SIG-M5 treated with dmso at 0.1 percent for 504 hours (cell line): Measurements from ENCODE around the gene PACRG.

Source experiments
- DNase-seq: peaks from one replicate; lab custom pipeline; 2025; ENCODE audit not compliant: unreplicated experiment; lab: John Stamatoyannopoulos, UW

Gene PACRG

DNA sequence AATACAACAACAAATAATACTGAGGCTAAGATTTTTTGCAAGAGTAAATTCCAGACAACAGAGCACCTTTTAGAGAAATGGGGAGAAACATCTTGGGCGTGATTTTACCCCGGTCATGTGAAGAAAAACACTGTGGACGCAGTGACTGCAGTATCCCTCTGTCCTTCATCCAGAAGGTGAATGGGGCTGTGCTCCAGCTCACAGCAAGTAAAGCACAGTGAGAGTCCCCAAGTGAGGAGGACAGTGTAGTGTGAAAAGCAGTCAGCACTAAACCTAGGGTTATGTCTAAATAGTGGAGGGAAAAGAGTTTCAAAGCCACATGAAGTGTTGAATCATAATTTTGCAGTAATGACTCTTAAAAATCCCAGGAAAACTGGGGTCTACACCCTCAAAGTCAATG, 338.4 kb downstream of the PACRG start:
- no peak for DNase-seq

GRCh38 chr6:163077134-163077533, 349.4 kb downstream of the PACRG start:
- no peak for DNase-seq

DNA sequence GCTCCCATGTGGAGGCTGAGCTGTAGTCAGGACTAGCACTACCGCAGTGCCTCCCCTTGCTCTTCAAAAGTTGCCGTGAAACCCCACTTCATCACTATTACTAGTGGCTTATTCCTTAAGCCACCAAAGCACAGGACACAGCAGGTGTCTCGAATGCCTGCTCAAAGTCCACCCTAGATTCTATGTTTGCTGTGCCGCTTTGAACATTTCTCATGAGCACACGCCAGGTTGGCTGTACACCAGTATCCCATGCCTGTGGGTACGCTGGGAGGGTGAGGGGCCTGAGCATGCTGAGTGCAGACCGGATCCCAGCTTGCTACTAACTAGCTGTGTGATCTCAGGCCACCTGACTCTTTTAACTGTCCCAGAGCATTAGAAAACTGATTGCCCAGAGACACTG, 350.9 kb downstream of the PACRG start:
- DNase-seq: no peak

DNA sequence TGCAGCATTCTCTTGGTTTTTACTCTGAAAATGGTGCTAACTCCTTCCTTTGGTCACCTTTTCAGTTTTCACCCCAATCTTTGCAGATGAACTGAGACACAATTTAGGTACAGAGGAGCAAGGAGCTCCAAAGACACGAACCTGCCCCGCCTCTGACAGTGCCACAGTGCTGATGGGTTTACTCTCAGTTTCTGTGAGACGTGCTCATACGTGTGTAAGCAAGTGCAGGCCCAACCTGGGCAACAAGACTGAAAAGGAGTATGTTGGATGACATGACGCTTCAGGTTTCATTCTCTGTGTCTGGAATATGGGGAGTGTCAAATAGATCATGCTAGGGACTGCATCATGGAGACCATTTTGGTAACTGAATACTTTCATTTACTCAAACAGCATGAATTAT, 352.5 kb downstream of the PACRG start:
- DNase-seq: no peak

- no peak for DNase-seq
These were observed 355.4 kb downstream of the PACRG start for GRCh38 chr6:163083141-163083540.

- DNase-seq: no peak
These were observed 357.7 kb downstream of the PACRG start for GRCh38 chr6:163085426-163085825.

GRCh38 chr6:163085861-163086623, 358.3 kb downstream of the PACRG start:
- DNase-seq: no peak

DNA sequence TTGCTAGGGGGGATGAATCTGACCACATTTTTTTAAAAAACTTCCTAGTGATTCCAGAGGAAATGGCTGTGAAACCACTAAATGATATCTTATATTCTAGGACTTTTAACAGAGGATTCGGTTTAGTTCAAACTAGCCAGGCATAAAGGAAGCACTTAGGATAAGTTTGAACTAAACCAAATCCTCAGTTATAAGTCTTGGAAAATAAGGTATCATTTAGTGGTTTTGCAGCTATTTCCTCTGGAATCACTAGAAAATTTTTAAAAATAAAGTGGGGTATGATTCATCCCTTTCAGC, 358.8 kb downstream of the PACRG start:
- DNase-seq: no peak

- no peak for DNase-seq
These were observed 360.2 kb downstream of the PACRG start for GRCh38 chr6:163087981-163088380.

DNA sequence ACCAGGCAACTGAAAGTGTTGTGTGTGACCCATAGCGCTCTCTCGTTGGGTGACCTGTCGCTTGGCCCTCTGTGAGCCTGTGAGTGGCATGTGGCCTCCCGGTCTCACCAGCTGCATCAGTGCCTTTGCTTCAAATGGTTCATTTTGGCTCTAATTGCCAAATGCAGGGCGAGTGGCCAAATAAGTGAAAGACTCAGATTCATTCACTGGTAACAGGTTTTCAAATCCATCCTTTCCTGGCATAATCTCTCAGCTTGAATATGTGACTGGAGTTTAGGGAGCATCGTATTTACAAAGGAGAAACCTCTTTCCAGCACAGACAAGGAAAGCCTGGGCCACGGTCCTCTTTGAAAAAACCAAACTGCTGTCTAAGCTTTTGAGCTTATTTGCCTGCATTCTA, 365.1 kb downstream of the PACRG start:
- no peak for DNase-seq

DNA sequence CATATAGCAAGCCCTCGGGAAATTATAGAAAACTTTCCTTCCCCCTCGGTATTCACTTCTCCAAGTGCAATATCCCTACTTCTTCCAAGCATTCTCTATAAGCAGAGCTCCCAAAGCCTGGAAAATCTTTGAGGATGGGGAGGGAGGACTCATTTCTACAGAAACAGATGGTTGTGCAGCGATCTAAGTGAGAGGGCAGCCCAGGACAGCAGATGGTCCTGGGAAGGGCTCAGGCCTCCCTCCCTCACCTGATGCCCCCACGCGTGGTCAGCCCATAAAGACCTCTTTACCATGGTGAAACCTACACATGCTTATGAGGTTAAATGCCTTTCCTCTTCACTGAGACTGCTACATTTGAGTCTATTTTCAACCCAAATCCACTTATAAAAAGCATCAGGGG, 367.1 kb downstream of the PACRG start:
- DNase-seq: no peak

- no peak for DNase-seq
These were observed 367.6 kb downstream of the PACRG start for GRCh38 chr6:163095401-163095800.

DNA sequence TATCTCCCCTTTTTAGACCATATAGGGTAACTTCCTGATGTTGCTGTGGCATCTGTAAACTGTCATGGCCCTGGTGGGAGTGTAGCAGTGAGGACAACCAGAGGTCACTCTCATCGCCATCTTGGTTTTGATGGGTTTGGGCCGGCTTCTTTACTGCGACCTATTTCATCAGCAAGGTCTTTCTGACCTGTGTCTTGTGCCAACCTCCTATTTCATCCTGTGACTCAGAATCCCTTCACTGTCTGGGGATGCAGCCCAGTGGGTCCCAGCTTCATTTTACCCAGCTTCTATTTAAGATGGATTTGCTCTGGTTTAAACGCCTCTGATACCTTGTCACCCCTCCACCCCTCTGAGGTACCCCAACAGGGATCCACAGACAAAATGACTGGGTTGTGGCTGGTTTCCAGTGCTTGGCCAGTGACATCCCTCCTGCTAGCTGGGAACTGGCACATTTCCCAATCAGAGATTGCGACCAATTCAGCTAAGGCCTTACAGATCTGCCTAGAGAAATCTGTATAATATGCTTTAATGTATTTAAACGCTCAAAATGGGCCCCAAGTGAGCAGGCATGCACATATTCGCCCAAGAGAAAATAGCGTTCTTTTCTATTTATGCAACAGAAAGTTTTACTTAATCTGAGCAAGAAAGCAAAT, 371.2 kb downstream of the PACRG start:
- no peak for DNase-seq

DNA sequence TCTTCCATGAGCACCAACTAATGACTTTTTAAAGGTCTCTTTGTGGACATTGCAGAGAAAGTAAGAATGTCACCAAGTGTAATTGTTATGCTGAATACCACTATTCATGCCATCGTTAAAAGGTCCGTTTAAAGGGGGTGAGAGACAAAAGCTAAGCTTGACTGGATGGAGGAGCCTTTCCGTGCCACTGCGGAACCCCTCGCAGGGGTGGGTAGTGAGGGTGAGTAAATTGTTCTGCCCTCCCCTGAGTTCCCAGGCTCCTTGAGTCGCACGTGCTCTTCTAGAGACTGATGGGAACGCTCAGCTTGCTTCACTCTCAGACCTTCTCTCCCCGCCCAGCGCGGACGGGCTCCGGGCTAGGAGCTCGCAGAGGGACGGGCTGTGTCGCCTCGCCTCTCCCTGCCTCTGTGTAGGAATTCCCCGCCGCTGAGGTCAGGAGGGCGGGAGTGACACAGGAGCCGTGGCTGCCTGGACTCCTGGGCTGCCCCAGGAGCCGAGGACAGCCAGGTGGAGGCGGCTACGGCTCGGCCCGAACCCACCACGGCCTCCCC, 371.9 kb downstream of the PACRG start:
- DNase-seq: no peak

DNA sequence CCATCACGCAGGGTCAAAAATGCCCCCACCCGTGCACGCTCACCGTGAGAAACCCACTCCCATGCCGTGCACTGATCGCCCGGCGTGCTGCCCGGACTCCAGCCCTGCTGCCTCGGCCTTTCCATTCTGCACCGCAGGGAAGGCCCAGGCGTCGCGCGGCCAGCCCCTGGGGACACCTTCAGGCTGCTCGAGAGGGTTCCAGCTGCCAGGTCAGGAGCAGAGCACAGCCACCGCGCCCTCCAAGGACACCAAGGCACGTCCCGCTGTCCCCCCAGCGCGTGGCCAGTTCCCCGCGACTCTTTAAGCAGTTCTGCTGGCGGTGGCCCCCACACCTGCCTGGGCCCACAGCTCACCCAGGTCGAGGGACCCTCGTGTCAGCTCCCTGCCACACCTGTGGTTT, 372.5 kb downstream of the PACRG start:
- DNase-seq: no peak

- DNase-seq: no peak
These were observed 385.7 kb downstream of the PACRG start for GRCh38 chr6:163113358-163113962.

DNA sequence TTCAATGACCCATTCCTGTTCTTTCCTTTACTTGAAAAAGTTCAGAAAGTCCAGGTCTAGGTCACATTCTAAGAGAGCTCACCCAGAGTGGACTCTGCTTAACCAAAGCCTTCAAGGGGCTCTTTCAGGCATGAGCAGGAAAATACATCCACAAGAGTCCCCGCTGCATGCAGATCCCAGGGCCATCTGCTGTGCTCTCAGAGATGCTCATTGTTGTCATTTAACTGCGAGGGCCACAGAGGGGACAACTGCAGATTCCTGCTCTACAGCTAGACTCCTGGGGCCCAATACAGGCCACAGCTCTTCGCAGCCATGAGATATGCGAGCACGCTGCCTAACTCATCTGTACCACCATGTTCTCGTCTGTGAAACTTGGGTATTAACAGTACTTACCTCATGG, 391.2 kb downstream of the PACRG start:
- no peak for DNase-seq

GRCh38 chr6:163120223-163120622, 392.4 kb downstream of the PACRG start:
- DNase-seq: no peak

GRCh38 chr6:163121270-163121669, 393.5 kb downstream of the PACRG start:
- DNase-seq: no peak

- DNase-seq: no peak
These were observed 394.6 kb downstream of the PACRG start for GRCh38 chr6:163122365-163122764.

DNA sequence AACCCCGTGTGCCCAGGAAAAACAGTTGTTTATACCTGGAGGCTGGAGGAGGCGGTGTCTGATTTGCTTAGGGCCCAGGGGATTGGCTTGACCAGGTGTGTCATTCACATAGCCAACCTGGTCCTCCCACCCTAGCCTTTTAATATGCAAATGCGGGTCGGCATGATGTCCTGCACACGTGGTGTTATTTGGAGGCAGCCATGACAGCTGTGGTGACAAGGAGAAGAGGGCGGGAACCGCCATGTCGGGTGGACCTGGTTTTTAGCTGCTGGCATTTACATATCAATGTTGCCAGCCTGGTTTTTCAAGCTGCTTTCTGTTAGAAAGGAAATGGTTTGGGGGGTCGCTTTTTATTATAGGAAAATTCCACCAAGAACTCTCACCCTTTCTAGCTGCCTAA, 395.3 kb downstream of the PACRG start:
- DNase-seq: no peak

DNA sequence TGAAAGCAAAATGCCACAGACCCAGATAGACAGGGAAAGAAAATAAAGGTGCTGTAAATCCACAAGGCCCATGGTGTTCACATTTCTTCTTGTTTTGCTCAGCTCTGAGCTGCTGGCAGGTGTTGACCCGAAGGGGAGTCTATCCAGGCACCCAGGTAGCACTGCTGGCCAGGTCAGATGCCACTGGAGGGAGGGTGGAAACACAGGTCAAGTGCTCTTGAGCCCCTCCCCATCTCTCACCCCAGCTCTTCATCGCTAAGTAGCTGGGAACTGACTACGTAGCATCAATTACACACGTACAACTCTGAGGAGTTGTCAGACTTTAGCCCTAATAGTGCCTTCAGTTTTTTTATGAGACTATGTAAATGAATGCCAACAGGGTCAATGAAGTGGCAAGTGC, 399.0 kb downstream of the PACRG start:
- DNase-seq: no peak
